Endothelial cell of umbilical vein (primary cell): ENCODE measurements around the gene TNRC6A.

Source experiments
- CTCF ChIP-seq, 2 donors: IDR thresholded peaks; 1 replicate in 1 of 2; 2 replicates in 1 of 2; pipeline ENCODE4 v1.5.1; 2011; ENCODE audit warnings: low read length in 2 of 2, mild to moderate bottlenecking in 2 of 2, moderate library complexity in 2 of 2, control low read depth in 1 of 2, inconsistent platforms in 1 of 2, low read depth in 1 of 2; ENCODE audit not compliant: insufficient read depth in 1 of 2; ENCODE audit errors: extremely low read depth in 1 of 2
- POLR2A ChIP-seq: IDR thresholded peaks from 2 replicates; pipeline ENCODE4 v1.6.1; 2012; ENCODE audit warnings: low read depth, mild to moderate bottlenecking, control low read depth, low read length
- POLR2AphosphoS5 ChIP-seq: IDR thresholded peaks from 2 replicates; pipeline ENCODE4 v1.6.1; 2012; ENCODE audit warnings: low read depth, mild to moderate bottlenecking, control low read depth, low read length, moderate library complexity; ENCODE audit not compliant: insufficient read depth

GRCh38 chr16:24728891-24729242 is 584 bp upstream of the TNRC6A start:
- TF ChIP-seq POLR2A (no peak), POLR2AphosphoS5 (no peak), CTCF (IDR thresholded peaks at IDR 0.05; ENCODE audit: extremely low read depth in 1 of 2, insufficient read depth in 1 of 2, low read depth in 1 of 2, low read length in 2 of 2) (no peak)
